A549 treated with CORT108297 at 1 μM for 4 hours (cell line): Measurements from ENCODE around the gene SPATA19. TPM values are rescaled to one million over a fixed set of nuclear protein-coding genes. Genes with fewer than 3 reads are reported as not detected.

Source experiments
- total RNA-seq: library from RNA; stranded (reverse); fragments of 200-300 nt; extraction: Qiagen RNA extraction; gene quantifications from 5 replicates; pipeline ENCODE4 v1.2.3, GENCODE V29; 2022

SPATA19 gene, protein sequence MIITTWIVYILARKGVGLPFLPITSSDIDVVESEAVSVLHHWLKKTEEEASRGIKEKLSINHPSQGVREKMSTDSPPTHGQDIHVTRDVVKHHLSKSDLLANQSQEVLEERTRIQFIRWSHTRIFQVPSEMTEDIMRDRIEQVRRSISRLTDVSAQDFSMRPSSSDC
- not detected in 5 replicates for total RNA-seq

DNA sequence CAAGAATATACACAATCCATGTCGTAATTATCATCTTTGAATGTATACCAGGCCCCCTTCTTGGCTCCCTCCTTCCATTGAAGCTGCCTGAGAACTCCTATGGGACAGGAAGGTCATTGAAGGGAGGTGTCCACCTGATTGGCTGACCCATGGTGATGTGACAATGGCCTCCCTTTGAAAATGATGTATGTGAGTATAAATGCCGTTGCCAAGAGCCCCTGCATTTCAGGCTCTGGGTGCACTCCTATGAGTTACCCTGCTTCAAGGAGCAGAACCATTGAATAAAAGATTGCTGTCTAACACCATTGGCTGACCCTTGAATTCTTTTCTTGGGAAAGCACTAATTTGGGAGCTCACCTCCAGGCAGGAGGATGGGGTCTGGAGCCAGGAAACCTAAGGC is at the start of gene SPATA19:
SPATA19 (minus strand) TSS at position 101 of the 400 bp plus-strand sequence; CDS start at position 34, 67 bp downstream.

Other genes with a start within 250 kb of the SPATA19 start
- gene IGSF9B, start 111.5 kb upstream of the SPATA19 start, total RNA-seq = 0.54 to 1.7 TPM (median 1.1 TPM) in 5 replicates
- gene JAM3, start 223.6 kb upstream of the SPATA19 start, total RNA-seq = 3.8 to 4.5 TPM (median 4.4 TPM) in 5 replicates